Middle frontal gyrus (tissue), 1 donor: ENCODE results near the gene ITGAV.

Source experiments
- DNase-seq: peaks from one replicate; pipeline ENCODE4 v3.0.0-alpha.2; 2015; ENCODE audit warnings: low spot score; ENCODE audit errors: extremely low spot score

The ITGAV gene

DNA sequence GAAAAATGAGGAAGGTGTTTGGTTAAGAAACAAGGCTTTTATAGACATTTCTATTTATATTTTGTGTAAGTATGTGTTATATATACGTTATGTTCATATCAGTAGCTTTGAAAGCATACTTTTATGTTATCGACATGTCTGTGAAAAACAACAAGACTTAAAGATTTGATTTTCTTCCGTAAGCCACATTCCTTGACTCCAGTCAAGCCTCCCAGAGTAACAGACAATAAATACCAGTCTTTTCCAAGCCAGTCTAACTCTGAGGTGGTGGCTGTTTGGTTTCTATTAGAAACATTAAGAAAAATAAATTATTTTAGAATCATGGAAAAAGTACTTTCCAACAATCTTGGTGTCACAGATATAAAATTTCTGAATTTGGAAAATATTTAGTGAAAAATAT is 16.3 kb upstream of the ITGAV start:
- DNase-seq: no peak

DNA sequence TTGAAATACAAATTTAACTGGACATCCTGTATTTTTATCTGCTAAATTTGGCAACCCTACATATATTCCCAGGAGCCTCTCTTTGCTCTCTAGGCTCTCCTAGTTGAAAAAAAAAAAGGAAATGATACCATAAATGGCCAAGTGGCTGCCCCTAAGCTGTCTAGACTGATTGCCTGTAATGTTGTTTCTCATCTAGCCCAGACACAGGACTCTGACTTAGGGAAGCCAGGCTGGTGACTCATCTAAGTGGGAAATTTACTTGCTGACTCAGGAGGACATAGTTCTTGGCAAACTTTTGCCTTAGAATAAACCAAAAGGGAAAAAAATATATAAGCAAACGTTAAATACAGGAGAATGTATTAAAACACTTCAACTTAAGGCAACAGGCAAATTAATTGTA is 14.6 kb upstream of the ITGAV start:
- no peak for DNase-seq

DNA sequence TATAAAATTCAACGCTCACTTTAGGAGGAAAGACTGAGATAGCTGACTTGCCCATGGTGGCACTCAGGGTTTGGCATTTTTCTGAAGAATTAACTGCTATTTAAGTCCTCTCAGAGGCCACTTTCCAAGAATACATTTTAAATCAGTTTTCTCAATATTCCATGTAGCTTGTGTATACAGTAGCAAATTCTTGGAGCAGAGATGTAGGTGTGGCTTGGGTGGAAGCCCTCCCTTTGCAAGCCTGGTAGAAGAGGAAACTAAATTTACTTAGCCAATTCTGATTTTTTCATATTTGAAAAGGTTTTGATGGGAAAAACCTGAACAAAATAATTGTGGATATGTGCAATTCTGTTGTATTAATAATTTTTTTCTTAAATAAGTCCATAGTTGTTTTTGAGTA is 14.0 kb upstream of the ITGAV start:
- DNase-seq: no peak

DNA sequence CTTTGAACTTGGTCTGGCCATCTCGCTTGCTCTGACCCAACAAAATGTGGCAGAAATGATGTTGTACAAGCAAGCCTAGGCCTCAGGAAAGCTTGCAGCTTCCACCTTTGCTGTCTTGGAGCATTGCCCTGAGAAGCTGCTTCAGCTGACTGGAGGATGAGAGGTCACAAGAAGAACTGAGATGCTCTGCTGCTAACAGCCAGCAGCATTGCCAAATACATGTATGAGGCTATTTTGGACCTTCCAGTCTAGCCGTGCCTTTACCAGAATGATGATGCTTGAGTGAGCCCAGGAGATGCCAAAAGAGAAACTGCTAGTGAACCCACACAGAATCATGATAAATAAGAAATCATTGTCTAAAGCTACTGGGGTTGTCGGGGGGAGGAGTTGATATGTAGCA is 13.2 kb upstream of the ITGAV start:
- DNase-seq: no peak

DNA sequence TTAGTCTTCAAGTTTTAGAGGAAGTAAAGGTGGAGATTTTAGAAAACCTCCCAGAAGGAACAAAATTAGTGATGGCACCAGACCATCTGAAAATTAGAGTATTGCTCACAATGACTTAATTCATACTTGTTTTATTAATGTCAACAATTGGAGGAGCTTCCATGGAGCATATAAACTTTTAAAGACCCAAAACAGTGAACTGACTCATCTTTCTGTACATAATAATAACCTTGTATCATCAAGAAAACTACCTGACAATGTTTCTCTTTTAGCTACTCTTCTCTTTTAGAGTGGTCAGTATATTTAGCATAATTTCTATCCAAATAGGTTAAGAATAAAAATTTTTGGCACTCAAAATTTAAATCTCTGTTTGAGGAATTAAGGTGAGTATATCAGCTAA is 7.2 kb upstream of the ITGAV start:
- no peak for DNase-seq

DNA sequence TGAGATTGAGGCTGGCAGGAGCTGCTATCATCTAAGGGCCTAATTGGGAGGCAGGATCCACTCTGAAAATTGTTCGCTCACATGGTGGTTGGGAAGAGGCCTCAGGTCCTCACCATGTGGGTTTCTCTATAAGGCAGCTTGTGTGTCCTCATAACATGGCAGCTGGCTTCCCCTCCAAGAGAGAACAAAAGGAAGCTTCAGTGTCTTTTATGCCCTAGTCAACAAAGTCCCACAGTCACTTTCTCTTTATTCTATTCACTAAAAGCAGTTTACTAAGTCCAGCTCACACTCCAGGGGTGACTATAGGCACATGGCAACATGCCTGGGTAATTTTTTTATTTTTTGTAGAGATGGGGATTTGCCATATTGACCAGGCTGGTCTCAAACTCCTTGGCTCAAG is 5.8 kb upstream of the ITGAV start:
- no peak for DNase-seq

DNA sequence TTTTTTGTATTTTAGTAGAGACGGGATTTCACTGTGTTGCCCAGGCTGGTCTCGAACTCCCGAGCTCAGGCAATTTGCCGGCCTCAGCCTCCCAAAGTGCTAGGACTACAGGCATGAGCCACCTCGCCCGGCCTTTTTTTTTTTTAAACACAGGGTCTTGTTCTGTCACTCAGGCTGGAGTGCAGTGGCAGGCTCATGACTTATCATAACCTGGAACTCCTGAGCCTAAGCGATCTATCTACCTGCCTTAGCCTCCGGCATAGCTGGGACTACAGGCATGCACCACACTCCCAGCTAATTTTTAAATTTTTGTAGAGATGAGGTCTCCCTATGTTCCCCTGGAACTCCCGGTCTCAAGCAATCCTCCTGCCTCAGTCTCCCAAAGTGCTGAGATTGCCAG is 1.4 kb upstream of the ITGAV start:
- no peak for DNase-seq

DNA sequence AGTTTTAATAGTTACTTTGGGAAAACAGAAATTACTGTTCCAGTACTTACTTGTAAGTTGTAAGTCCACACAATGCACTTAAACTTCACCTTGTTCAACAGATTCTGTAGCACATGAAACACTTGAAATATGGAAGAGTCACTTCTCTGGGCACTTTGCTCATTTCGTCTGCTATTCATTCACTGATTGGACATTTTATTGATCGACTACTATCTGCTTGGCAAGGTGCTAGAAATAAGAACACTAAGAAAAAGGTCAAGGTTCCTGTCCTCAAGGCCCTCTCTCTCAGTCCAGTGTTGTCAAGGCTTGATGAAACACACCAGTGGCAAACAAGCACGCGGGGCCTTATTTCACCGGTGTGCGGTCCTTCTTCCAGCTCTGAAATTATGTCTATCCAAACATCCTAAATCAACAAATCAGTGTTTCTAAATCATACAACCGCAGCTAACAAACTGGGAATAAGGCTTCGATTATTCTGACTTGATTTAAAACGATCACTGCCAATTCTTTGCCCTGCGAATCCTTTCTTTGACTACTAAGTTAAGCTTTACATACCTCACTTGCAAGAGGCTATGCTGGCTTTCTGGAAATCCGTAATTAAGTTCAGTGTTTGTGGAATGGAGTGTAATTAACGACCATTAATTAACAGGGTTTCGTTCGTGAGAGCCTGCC is 780 bp upstream of the ITGAV start:
- no peak for DNase-seq

DNA sequence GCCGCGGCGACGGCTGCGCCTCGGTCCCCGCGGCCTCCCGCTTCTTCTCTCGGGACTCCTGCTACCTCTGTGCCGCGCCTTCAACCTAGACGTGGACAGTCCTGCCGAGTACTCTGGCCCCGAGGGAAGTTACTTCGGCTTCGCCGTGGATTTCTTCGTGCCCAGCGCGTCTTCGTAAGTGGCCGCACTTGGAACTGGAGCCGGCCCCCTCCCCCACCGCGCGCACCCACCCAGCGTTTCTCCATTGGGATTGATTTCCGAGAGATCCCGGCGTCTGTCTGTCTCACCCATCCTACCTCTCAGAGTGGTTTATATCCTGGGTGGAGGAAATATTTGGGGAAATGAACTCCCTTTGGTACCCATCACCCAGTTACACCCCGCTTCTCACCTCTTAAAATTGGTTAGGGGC is 498 bp downstream of the ITGAV start:
- no peak for DNase-seq

DNA sequence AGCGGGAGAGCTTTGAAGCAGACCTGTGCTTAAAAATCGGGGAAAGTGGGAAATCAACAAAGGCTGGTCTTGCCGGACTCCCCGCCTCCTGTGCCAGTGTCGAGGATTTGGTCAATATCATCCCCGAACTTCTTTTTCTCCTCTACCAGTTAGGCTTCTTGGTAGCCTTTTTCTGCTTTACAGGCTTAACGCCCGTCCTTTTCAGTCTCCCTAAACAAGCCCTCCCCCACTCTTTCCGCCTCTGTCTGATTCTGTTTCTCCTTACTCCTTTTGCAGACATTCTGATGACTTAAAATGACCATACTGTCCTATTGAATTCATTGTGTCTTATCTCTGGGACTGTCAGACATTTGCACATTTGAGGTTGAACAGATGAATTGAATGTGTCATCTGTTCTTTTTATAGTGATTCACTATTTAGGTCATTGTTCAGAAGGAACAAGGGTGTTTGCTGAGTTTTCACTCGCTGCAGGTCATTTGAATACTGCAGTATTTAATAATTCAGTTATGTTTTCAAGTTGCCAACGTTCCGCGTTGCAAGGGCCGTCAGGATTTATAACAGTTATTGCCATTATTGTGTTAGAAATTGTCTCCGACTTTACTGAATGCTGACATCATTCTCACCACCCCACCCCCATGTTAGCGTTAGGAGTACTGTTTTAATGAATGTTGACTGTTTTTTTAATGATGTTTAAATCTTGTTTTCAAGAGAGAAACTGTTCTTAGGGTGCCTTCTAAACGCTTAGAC is 1.1 kb downstream of the ITGAV start:
- no peak for DNase-seq

DNA sequence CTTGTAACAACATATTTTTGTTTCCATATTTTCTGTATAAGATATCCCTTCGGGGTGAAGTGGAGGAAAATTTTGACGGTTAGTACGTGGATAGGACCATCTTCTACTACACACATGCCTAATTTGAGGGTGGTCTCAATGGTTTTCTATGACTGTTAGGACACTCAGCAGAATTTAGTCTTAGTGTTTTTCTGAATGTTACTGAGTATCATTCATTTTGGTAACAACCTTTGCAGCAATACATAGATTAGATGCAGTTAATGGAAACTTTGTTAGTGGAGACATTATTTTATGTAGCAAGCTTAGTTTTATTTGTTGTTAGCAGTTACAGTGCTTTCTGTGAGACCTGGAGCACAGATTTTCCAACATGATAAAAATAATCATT is 1.6 kb downstream of the ITGAV start:
- DNase-seq: no peak

DNA sequence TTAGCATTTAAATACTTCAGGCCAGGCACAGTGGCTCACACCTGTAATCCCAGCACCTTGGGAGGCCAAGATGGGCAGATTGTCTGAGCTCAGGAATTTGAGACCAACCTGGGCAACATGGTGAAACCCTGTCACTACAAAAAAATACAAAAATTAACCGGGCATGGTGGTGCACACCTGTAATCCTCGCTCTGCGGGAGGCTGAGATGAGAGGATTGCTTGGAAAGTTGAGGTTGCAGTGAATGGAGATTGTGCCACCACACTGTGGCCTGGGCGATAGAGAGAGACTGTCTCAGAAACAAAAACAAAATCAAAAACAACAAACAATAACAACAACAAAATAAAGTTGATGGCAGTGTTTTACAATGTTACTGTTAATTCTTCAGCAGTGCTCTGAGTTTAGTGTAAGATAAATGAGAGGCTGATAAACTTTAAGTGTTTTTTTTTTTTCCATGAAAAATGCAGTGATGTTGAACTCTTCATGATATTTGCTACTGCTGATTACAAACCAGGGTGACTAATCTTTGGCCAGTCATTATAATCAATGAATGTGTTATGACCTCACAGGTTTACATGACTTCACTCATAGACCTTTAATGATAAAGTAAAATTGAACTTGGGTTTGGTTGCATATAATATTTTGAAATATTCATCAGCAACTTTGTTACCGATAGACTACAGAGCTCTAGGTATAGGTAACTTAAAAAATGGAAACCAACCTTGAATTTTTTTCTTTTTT is 2.5 kb downstream of the ITGAV start:
- no peak for DNase-seq

DNA sequence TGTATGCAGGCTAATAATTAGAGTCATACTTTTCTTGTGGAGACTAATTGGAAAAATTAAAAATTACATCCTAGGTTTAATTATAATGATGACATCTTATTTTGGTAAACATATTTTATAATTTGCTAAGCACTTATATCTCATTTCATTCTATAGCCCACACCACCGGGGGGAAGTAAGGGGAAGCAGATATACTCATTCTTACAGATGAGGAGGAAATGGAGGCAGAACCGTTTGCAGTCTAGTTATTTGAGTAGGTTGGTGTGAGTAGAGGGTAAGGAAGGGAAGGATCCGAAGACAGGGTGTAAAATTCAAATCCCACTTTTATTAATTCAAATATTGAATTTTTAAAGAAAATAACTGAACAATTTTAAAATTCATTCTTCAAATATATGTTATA is 3.7 kb downstream of the ITGAV start:
- DNase-seq: no peak

DNA sequence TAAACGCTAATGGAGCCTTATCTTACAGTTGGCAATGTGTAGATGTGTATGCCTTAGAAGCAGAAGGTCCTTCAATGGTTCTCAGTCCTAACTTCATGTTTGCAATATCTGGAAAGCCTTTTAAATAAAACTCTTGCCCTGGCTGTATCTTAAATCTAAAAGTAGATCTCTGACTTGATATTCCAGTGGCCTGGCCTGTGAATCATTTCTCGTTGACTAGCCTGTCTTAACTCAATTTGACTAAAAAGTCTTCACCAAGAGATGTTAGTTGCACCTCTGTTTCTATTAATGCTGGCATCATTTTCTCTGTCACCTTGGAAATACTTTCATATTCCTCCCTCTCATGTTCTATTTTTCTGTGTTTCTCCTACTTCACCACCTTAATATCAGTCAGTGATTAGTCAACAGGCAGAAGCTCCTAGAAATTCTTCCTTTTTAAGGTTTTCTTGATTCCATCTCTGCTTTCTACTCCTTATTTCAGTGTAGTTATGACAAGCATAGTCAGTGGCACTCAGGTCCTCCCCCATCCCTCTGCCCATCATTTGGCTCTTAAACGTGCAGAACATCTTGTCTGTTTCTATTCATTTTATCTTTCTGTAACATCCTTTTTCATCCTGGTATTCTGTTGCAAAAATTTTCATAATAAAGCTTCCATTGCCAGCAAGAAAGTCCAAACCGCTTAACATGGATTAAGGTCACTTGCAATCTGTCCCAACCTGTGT is 4.3 kb downstream of the ITGAV start:
- no peak for DNase-seq

DNA sequence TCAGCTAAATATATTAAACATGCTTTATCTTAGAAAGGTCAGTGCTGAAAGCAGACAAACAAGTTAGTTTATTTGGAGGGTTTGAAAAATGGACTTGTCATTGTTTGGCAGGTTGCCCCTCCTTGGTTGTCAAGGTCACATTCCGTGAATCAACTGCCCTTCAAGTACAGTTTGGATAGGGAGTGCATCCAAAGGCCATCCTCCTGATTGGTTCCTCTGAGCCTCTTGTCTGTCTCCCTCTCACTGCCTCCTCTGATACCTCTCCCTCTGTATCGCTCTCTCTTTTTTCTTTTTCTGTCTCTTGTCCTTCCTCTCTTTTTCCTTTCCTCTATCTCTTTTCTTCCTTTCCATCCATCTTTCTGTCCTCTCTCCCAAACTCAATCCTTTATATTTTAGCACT is 5.4 kb downstream of the ITGAV start:
- DNase-seq: no peak

DNA sequence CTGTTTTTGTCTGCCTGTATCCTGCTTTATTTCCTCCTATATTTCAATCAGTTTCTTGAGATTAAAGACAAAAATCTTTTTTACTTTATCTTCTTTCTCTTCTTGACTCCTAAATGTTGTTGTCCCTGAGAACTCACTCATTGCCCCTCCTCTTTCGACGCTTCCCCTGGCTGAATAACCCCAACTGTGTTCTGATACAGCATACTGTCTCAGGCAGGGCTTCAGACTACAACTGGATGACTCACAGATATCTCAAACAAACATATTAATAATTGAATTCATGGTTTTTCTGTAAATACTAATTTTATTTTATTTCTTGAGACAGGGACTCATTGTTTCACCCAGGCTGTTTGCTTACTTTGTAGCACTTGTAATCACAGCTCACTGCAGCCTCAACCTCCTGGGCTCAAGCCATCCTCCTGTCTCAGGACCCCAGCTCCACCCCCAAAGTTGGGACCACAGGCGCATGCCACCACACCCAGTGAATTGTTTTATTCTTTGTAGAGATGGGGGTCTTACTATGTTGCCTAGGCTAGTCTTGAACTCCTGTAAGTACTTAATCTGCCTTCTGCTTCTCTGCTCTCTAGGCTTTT is 9.4 kb downstream of the ITGAV start:
- DNase-seq: no peak

DNA sequence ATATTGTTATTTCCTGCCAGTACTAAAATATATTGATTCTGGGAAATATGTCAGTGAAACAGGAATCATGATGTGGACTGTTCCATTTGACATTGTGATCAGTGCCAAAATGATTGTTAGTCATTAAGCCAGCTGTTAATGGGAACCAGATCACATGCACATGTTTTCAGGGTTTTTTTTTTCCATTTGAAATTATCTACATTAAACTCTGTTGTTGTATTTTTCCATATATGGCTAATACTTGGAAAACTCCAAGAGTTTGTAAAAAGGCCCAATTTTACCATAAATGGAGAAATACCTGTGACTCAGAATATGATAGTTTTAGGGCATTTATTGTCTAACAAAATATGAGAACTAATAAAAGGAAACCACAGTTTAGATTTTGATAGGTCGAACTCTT is 13.4 kb downstream of the ITGAV start:
- DNase-seq: no peak

DNA sequence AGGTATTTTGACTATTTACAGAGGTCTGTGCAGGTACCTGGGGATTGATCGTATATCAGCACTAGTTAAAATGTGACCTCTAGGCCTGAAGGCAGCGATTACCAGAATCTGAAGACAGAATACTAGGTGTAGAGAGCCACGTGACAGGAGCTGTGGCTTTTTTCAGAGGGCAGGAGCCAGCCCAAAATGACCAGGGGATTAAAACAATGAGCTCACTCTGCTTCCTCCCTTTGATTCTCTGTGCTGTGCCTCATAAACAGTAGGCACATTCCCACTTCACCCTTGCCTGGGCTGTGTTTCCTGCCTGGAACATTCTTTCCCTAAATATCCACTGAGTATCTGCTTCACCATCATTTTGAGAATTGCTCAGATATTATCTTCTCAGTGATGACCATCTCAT is 15.2 kb downstream of the ITGAV start:
- no peak for DNase-seq

DNA sequence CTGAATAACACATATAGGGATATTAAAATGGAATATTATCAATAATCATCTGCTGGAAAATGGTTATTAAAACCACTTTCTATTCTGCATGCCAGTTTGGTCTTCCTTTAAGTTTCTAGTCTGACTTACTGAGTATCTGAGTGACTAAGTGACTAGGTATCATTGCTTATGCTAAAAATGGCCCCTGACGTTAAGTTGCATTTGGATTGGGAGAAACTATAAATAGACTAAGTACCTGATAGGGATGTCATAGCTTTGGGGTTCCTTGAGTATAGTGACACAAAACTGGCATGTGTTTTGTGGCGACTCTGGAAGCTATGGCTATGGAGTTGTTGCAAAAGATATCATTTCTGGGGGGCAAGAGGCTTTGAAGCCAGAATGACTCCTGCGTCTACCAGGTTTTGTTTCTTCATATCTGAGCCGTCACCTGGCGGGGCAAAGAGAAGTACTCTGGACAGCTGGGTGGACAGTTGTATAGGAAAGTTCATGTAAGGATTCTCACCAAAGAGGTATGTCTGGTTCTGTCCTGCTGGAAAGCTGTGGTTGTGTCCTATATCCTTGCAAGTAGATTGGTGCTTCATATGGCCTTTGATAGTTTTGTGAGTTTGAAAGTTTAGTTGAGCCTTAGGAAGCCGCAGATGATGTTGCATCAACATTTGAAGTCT is 17.9 kb downstream of the ITGAV start:
- DNase-seq: no peak

DNA sequence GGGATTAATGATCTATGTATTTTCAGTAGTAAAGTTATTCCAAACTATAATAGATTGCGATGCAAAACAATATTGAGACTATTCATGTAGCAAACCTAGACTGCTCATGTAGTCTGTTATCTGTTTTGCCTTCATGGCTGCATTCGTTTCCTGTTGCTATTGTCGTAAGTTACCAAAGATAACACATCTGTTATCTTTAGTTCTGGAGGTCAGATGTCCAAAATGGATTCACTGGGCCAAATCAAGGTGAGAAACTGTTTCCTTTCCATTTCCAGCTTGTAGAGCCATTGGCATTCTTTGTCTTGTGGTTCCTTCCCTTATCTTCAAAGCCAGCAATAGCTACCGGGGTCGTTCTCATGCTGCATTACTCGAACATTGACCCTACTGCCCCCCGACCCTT is 20.9 kb downstream of the ITGAV start:
- DNase-seq: no peak

DNA sequence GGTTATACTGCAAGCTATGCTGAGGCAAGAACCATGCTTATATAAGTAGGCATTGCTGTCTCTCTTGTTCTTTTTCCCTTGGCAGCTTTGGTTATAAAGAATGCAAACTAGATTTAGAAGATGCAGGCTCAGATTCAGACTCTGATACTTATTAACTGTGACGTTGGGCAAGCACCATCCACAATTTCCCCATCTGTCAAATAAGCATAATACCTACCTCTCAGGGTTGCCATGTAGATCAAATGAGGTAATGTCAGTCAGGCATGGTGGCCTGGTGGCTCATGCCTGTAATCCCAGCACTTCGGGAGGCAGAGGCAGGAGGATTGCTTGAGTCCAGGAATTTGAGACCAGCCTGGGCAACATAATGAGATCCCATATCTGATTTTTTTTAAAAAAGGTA is 21.7 kb downstream of the ITGAV start:
- DNase-seq: no peak
